Subcutaneous abdominal adipose tissue (tissue), 5 donors: ENCODE measurements around the gene CHMP5.
A peak's percentile ranks its signal among the peaks of the same experiment; 100 is the strongest.

Experiments
- H3K27ac ChIP-seq: one replicate; pipeline ENCODE4 v1.7.0; 2013; ENCODE audit warnings: low read depth, mild to moderate bottlenecking, inconsistent platforms, low read length, moderate library complexity
- H3K27me3 ChIP-seq, 5 donors: one replicate each; pipeline ENCODE4 v1.7.0; 2013; ENCODE audit warnings: low read length in 5 of 5, inconsistent platforms in 1 of 5; ENCODE audit not compliant: control insufficient read depth in 5 of 5, insufficient read depth in 4 of 5
- H3K36me3 ChIP-seq, 5 donors: one replicate each; pipeline ENCODE4 v1.7.0; 2013; ENCODE audit warnings: low read length in 5 of 5; ENCODE audit not compliant: control insufficient read depth in 5 of 5, insufficient read depth in 5 of 5
- H3K4me1 ChIP-seq, 5 donors: one replicate each; pipeline ENCODE4 v1.7.0; 2013; ENCODE audit warnings: low read length in 5 of 5, mild to moderate bottlenecking in 3 of 5, moderate library complexity in 1 of 5; ENCODE audit not compliant: control insufficient read depth in 5 of 5, insufficient read depth in 5 of 5
- H3K4me3 ChIP-seq, 5 donors: one replicate each; pipeline ENCODE4 v1.7.0; 2013; ENCODE audit warnings: low read length in 5 of 5, low read depth in 1 of 5
- H3K9ac ChIP-seq, 5 donors: one replicate each; pipeline ENCODE4 v1.7.0; 2013; ENCODE audit warnings: low read length in 5 of 5, mild to moderate bottlenecking in 4 of 5, moderate library complexity in 3 of 5
- H3K9me3 ChIP-seq, 5 donors: one replicate each; pipeline ENCODE4 v1.7.0; 2013; ENCODE audit warnings: low read length in 5 of 5; ENCODE audit not compliant: control insufficient read depth in 5 of 5
- donor health status: healthy.
- donor health status: healthy.
- donor health status: healthy.
- donor health status: healthy.
- donor health status: healthy.

Gene CHMP5

GRCh38 chr9:33270146-33270545, 5.3 kb downstream of the CHMP5 start:
- Histone ChIP-seq H3K36me3 (peaks cover 43 to 82% (median 64%) of the 10 kb centered on the region in 5 donors), H3K9ac (no peak overlapping the region), H3K4me3 (no peak overlapping the region), H3K9me3 (no peaks in the 10 kb centered on the region), H3K27ac (no peak overlapping the region), H3K27me3 (no peaks in the 10 kb centered on the region), H3K4me1 (peaks cover 2 to 10% (median 9%) of the 10 kb centered on the region in 5 donors)

GRCh38 chr9:33272061-33272460, 7.2 kb downstream of the CHMP5 start:
- peaks cover 49 to 90% (median 75%) of the 10 kb centered on the region in 5 donors for H3K36me3 ChIP-seq
- H3K27ac ChIP-seq, result no peak overlapping the region
- H3K4me3 ChIP-seq, result no peak overlapping the region
- H3K9me3 ChIP-seq, result no peaks in the 10 kb centered on the region
- no peak overlapping the region for H3K9ac ChIP-seq
- no peaks in the 10 kb centered on the region for H3K27me3 ChIP-seq
- H3K4me1 ChIP-seq, result no peaks in the 10 kb centered on the region

- H3K36me3 ChIP-seq, result peaks cover 49 to 92% (median 76%) of the 10 kb centered on the region in 5 donors
- no peaks in the 10 kb centered on the region for H3K9me3 ChIP-seq
- H3K27ac ChIP-seq, result no peak overlapping the region
Measured at GRCh38 chr9:33273266-33273971, 8.6 kb downstream of the CHMP5 start.

GRCh38 chr9:33273972-33274328, 9.1 kb downstream of the CHMP5 start:
- Histone ChIP-seq H3K9me3 (no peaks in the 10 kb centered on the region), H3K9ac (no peak overlapping the region), H3K4me1 (no peaks in the 10 kb centered on the region), H3K36me3 (peaks cover 47 to 97% (median 77%) of the 10 kb centered on the region in 5 donors), H3K27me3 (no peaks in the 10 kb centered on the region), H3K27ac (no peak overlapping the region), H3K4me3 (no peak overlapping the region)

More at GRCh38 chr9:33273266-33273971, 8.6 kb downstream of the CHMP5 start:
- no peaks in the 10 kb centered on the region for H3K4me1 ChIP-seq
- no peaks in the 10 kb centered on the region for H3K27me3 ChIP-seq
- H3K9ac ChIP-seq, result no peak overlapping the region
- H3K4me3 ChIP-seq, result no peak overlapping the region

GRCh38 chr9:33277484-33277883, 12.6 kb downstream of the CHMP5 start:
- no peak overlapping the region for H3K4me3 ChIP-seq
- no peaks in the 10 kb centered on the region for H3K4me1 ChIP-seq
- H3K27me3 ChIP-seq, result no peaks in the 10 kb centered on the region
- no peak overlapping the region for H3K9ac ChIP-seq
- no peak overlapping the region for H3K27ac ChIP-seq
- H3K9me3 ChIP-seq, result no peaks in the 10 kb centered on the region
- peaks cover 55 to 93% (median 75%) of the 10 kb centered on the region in 5 donors for H3K36me3 ChIP-seq

- Histone ChIP-seq H3K9me3 (no peaks in the 10 kb centered on the region), H3K9ac (no peak overlapping the region), H3K4me1 (peaks cover 1 to 13% (median 10%) of the 10 kb centered on the region in 5 donors), H3K27me3 (no peaks in the 10 kb centered on the region), H3K36me3 (peaks cover 14 to 39% (median 32%) of the 10 kb centered on the region in 5 donors), H3K4me3 (no peak overlapping the region), H3K27ac (no peak overlapping the region)
Measured at GRCh38 chr9:33285502-33285901, 20.7 kb downstream of the CHMP5 start.

GRCh38 chr9:33287087-33287490, 22.2 kb downstream of the CHMP5 start:
- H3K27ac ChIP-seq, result peak overlapping the region; percentile 61
- H3K9me3 ChIP-seq, result no peaks in the 10 kb centered on the region
- no peak overlapping the region for H3K4me3 ChIP-seq
- H3K4me1 ChIP-seq, result peaks cover 1 to 27% (median 19%) of the 10 kb centered on the region in 5 donors
- peaks cover 5 to 29% (median 20%) of the 10 kb centered on the region in 5 donors for H3K36me3 ChIP-seq
- H3K27me3 ChIP-seq, result no peaks in the 10 kb centered on the region
- H3K9ac ChIP-seq, result peak overlapping the region in 1 of 5 donors; percentile 8

GRCh38 chr9:33288235-33288634, 23.4 kb downstream of the CHMP5 start:
- H3K9ac ChIP-seq, result peak overlapping the region in 1 of 5 donors; percentile 56
- no peak overlapping the region for H3K4me3 ChIP-seq
- H3K27me3 ChIP-seq, result no peaks in the 10 kb centered on the region
- peaks cover 2 to 19% (median 10%) of the 10 kb centered on the region in 5 donors for H3K36me3 ChIP-seq
- H3K27ac ChIP-seq, result peak overlapping the region; percentile 61
- H3K4me1 ChIP-seq, result peaks cover 1 to 38% (median 28%) of the 10 kb centered on the region in 5 donors
- H3K9me3 ChIP-seq, result no peaks in the 10 kb centered on the region

- no peaks in the 10 kb centered on the region for H3K27me3 ChIP-seq
- H3K9me3 ChIP-seq, result no peaks in the 10 kb centered on the region
- peak overlapping the region in 2 of 5 donors; percentile 56 to 92 for H3K9ac ChIP-seq
- H3K36me3 ChIP-seq, result peaks cover 2 to 15% (median 3%) of the 10 kb centered on the region in 5 donors
- peak overlapping the region; percentile 98 for H3K27ac ChIP-seq
- H3K4me1 ChIP-seq, result peaks cover 1 to 44% (median 34%) of the 10 kb centered on the region in 5 donors
- H3K4me3 ChIP-seq, result peak overlapping the region in 1 of 5 donors; percentile 85
Measured at GRCh38 chr9:33288828-33289483, 24.1 kb downstream of the CHMP5 start.

GRCh38 chr9:33289496-33289895, 24.6 kb downstream of the CHMP5 start:
- H3K27me3 ChIP-seq, result no peaks in the 10 kb centered on the region
- peaks cover 3 to 13% (median 6%) of the 10 kb centered on the region in 5 donors for H3K36me3 ChIP-seq
- peaks cover 1 to 46% (median 36%) of the 10 kb centered on the region in 5 donors for H3K4me1 ChIP-seq
- peak overlapping the region in 4 of 5 donors; percentile 85 to 98 (median 91) for H3K4me3 ChIP-seq
- peak overlapping the region in 3 of 5 donors; percentile 92 to 94 (median 93) for H3K9ac ChIP-seq
- no peaks in the 10 kb centered on the region for H3K9me3 ChIP-seq
- peak overlapping the region; percentile 98 for H3K27ac ChIP-seq
